NCI-H1417 treated with DMSO at 0.1 percent for 48 hours (cell line): ENCODE measurements around the gene AMDHD2.
A peak's percentile ranks its signal among the peaks of the same experiment; 100 is the strongest.
"Not testable (repeated sequence)": the region's sequence is repeated elsewhere in the genome, so short reads cannot be mapped to it uniquely, and the experiment has no call there.

Source experiments
- DNase-seq: peaks from one replicate; lab custom pipeline; 2025; lab: John Stamatoyannopoulos, UW

The AMDHD2 gene

GRCh38 chr16:2533912-2534311, 13.7 kb downstream of the AMDHD2 start:
- DNase-seq, result no peak

- not testable (repeated sequence) for DNase-seq
These were observed 14.2 kb downstream of the AMDHD2 start for GRCh38 chr16:2534335-2534734.

GRCh38 chr16:2535625-2536013, 15.4 kb downstream of the AMDHD2 start:
- no peak for DNase-seq

GRCh38 chr16:2537451-2538379, 17.5 kb downstream of the AMDHD2 start, which contains the start of gene PDPK1:
Gene PDPK1 (plus strand): TSS chr16:2538021. CDS start chr16:2538113, 92 bp downstream.
- peak; percentile 78 for DNase-seq

- not testable (repeated sequence) for DNase-seq
These were observed 19.1 kb downstream of the AMDHD2 start for GRCh38 chr16:2539192-2539844.

GRCh38 chr16:2539845-2540458, 19.8 kb downstream of the AMDHD2 start:
- DNase-seq, result not testable (repeated sequence)

GRCh38 chr16:2540912-2541311, 20.7 kb downstream of the AMDHD2 start:
- DNase-seq, result not testable (repeated sequence)

GRCh38 chr16:2541409-2541808, 21.2 kb downstream of the AMDHD2 start:
- DNase-seq, result not testable (repeated sequence)

- not testable (repeated sequence) for DNase-seq
These were observed 23.6 kb downstream of the AMDHD2 start for GRCh38 chr16:2543771-2544170.

- DNase-seq, result not testable (repeated sequence)
These were observed 30.2 kb downstream of the AMDHD2 start for GRCh38 chr16:2550283-2550878.

GRCh38 chr16:2551420-2551889, 31.3 kb downstream of the AMDHD2 start:
- not testable (repeated sequence) for DNase-seq

GRCh38 chr16:2554709-2555425, 34.7 kb downstream of the AMDHD2 start:
- DNase-seq, result not testable (repeated sequence)

GRCh38 chr16:2557150-2557549, 37.0 kb downstream of the AMDHD2 start:
- not testable (repeated sequence) for DNase-seq

- DNase-seq, result not testable (repeated sequence)
These were observed 40.1 kb downstream of the AMDHD2 start for GRCh38 chr16:2560131-2560797.

GRCh38 chr16:2560798-2561133, 40.6 kb downstream of the AMDHD2 start:
- not testable (repeated sequence) for DNase-seq

GRCh38 chr16:2567506-2567905, 47.3 kb downstream of the AMDHD2 start:
- not testable (repeated sequence) for DNase-seq

- not testable (repeated sequence) for DNase-seq
These were observed 48.4 kb downstream of the AMDHD2 start for GRCh38 chr16:2568573-2568972.

GRCh38 chr16:2572704-2573103, 52.5 kb downstream of the AMDHD2 start:
- not testable (repeated sequence) for DNase-seq

GRCh38 chr16:2575839-2576238, 55.7 kb downstream of the AMDHD2 start:
- DNase-seq, result not testable (repeated sequence)

GRCh38 chr16:2577044-2577443, 56.9 kb downstream of the AMDHD2 start:
- not testable (repeated sequence) for DNase-seq

GRCh38 chr16:2578905-2579304, 58.7 kb downstream of the AMDHD2 start:
- DNase-seq, result not testable (repeated sequence)
